GM21447 (cell line): ENCODE measurements around the gene PAF1.

Source experiments
- ATAC-seq: cut with Tn5 transposase; IDR thresholded peaks from one replicate; pipeline ENCODE4 v1.9.1; 2021; ENCODE audit not compliant: unreplicated experiment

PAF1 gene

DNA sequence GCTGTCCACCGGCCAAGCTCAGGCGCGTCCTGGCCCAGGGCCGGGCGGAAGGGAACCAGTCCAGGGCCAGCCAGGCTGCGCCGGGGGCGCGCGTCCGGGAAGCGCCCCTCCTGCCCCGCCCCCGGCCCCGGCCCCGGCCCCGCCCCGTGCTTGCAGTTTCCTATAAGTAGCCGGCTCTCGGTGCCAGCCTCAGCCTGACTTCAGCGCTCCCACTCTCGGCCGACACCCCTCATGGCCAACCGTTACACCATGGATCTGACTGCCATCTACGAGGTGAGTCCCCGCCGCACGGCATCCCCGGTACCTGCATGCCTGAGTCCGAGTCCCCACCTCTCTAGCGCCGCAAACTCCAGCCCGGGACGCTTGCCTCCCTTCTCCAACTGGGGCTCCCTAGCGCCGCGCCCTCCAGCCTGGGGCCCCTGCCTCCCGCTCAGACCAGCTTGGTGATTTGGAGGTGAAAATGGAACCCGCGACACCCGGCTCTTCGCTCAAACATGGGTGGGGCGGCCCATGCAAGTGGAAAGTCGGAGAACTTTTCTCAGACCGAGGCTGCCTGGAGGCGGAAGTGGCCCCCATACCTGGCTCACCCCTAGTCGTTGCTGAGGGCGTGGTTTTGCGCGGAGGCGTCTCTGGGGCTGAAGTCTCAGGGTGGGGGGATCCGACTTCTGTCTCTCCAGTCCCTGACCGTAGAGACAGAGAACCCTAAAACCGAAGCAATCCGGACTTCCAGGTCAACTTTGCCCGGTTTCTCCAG, 15.9 kb upstream of the PAF1 start, which contains the start of gene ZFP36:
ZFP36 (plus strand) TSS at position 192 of the 754 bp plus-strand sequence; CDS start at position 250, 58 bp downstream.
- ATAC-seq: no peak

DNA sequence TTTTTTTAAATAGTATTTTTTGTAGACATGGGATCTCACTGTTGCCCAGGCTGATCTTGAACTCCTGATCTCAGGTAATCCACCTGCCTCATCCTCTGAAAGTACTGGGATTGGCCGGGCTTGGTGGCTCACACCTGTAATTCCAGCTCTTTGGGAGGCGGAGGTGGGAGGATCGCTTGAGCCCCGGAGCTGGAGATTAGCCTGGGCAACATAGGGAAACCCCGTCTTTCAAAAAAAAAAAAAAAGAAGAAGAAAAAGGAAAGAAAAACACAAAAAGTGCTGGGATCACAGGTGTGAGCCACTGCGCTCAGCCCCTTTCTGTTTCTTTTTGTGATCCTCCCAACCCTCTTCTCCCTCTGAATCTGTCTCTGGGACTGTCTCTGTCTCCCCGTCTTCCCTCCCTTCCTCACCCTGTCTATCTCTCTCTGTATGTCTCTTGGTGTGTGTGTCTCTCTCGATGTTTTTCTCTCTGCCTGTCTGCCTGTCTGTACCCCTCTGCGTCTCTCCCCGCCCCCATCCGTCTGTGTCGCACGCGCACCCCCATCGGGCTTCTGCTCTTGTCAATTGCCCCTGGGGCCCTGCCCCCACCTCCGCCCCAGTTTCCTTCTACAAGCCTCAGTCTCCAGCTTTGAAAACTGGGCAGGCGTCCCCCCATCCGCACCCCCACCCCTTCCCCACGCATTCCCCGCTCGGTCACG, 15.2 kb upstream of the PAF1 start:
- no peak for ATAC-seq

DNA sequence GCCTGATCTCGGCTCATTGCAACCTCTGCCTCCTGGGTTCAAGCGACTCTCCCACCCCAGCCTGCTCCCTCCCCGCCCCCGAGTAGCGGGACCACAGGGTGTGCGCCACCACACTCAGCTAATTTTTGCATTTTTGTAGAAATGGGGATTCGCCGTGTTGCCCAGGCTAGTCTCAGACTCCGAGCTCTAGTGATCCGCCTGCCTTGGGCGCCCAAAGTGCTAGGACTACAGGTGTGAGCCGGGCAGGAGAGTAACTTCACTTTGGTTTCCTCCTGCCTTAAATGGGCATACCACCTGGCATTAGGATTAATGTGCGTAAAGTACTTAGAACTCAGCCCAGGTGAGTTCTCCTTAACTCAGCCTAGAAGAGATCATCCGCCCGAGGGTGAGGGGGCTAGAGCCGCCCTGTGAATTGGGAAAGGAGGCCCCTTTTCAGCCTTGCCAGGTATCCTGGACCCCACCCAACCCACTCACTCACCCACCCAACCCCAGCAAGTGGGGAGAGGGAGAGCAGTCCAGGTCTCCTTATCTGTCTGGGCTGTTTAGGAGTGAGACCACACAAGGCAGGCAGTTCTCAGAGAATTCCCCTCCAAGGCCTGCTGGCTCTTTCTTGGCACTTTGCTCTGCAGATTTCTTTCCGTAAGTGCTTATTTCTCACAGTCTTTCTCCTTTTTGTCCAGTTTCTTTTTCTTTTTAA, 14.5 kb upstream of the PAF1 start:
- no peak for ATAC-seq

DNA sequence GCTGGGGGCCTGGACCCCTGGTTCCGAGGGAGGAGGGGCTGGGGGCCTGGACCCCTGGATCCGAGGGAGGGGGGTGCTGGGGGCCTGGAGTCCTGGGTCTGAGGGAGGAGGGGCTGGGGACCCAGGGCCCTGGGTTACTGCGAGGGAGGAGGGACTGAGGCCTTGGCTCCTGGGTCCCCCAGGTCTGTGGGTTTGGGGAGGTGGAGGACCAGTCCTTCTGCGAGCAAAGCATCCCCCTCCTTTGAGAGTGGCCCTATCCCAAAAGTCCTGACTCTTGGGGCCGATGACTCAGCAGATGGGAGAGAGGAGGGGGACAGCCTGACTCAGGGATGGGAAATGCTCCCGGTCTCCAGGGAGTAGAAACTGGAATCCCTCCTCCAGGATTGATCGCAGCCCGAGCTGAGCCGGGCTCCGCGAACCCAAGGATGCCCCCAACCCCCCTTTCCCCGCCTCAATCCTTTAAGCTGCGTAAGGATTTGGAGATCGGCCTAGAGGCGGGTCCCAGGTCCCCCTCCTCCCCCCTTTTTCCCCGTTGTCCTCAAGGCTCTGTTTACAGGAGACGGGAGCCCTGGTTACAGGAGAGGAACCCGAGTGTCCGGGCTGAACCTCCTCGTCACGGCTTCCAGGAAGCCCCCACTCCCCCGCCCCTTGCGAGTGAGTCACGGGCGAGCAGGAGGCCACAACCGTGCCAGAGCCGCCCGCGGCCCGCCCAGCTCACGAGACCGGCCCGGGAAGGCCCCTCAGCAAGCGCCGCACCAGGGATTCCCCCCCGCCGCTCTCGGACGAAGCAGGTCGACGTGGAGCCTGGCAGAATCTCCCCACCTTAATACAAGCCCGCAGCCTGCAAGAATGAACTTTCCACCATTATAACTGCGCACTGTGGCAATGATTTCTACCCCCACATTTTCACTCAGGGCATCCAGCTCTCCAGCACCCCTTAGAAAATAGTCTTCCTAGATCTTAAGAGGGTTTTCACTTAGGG, 12.7 kb upstream of the PAF1 start:
- ATAC-seq: no peak

DNA sequence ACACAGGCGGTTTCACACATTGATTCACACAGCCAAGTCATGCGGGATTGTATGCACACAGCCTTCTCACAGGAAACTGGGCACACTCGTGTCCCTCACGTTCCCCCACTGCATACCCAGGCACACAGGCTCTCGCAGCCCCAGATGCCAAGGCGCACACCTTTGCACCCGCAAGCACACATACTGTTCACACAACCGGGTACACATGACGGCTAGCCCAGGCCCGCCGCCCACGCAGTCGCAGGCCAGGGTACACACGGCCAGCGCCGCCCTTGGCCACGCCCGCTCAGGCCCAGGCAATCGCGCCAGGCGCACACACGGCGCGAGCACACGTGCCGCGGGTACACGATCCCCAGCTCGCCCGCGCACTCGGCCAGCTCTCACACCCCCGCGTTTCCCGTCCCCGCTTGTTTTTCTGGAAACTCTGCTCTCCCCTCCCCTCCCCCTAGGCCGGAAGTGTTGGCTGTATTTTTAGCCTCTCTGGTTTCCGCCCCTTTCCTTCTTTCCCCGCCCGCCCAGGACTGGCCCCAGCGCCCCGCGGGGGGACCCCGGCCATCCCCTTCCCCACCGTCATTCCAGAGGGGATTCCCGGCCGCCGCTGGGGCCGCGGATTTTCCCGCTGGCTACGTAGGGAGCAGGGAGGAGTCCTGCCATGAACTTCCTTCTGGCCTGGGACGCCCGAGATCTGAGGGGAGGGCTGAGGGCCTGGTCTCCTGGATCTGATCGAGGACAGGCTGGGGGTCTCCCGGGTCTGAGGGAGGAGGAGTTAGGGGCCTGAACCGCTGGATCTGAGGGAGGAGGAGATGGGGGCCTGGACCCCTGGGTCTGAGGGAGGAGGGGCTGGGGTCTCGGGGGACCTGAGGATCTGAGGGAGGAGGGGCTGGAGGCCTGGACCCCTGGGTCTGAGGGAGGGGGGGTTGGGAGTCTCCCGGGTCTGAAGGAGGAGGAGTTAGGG, 11.7 kb upstream of the PAF1 start:
- no peak for ATAC-seq

DNA sequence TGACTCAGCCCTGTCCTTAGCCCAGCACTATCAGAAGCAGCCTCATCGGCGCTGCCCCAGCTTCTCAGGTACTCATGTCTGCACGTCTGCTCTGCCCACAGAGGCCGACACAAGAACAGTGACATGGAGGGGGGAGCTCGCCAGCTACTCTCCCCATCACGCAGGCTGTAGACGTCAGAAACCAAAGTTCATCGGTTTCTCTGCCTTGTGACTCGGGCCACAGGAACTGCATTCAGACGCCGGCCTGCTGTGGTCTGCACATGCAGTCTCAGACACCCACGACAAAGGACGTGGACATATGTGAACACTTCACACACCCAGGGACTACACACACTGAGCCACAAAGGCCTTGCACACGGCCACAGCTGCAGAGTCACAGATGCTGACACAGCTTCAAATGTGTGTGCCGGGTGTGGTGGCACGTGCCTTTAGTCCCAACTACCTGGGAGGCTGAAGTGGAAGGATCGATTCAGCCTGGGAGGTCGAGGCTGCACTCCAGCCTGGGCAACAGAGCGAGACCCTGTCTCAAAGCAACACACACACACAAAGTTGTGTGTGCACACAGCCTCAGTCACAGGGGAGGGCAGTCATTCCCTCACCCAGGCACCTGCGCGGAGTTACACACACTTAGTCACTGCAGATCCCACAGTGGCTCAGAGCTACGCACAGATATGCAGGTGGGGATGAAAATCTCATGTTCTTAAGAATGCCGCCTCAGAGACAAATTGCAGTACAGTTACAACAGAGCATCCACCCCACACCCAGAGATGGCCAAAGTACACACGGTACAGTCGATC, 10.8 kb upstream of the PAF1 start:
- no peak for ATAC-seq

DNA sequence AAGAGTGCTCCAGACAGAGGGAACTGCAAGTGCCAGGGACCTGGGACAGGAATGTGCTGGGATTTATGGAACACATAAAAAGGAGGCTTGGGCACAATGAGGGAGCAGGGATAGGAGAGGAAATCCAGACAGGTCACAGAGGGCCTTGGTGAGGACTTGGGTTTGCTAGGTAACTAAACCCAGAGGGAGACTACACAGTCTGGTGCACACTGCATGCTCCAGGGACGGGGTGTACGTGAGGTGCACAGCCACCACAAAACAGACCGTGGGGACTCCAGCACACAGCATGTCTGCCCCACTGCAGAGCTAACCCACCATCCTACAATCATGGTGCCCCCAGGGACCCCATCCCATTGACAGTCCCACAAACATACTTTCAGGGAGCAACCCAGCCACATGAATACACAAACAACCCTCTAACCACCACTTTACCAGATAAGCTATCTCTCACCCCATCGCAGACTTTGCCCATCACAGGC, 10.2 kb upstream of the PAF1 start:
- ATAC-seq: no peak

DNA sequence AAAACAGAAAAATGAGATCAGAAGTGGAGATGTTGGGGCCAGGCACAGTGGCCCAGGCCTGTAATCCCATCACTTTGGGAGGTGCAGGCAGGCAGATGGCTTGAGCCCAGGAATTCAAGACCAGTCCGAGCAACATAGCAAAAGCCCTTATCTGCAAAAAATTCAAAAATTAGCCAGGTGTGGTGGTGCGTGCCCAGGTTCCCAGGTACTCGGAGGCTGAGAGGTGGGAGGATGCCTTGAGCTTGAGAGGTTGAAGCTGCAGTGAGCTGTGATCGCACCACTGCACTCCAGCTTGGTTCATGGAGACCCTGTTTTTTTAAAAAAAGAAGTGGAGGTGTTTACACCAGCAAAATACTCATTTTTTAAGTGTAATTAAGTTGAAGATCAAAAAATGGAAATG, 9.2 kb upstream of the PAF1 start:
- ATAC-seq: no peak

DNA sequence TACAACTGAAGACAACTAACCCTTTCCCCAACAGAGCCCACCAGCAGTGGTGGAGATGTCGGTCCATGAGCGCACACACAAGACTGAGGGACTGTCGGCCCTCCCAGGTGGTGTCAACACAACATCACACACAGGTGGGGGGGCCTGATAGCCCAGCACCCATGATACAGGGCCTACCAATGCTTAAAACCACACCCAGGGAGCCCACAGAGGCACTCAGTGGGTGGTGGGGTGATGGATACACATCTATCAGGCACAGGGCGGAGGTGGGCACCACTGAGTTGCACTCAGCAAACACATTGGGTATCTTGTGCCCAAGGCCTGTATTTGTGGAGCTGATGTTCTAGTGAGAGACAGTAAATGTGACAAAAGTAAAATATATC, 8.8 kb upstream of the PAF1 start:
- no peak for ATAC-seq

DNA sequence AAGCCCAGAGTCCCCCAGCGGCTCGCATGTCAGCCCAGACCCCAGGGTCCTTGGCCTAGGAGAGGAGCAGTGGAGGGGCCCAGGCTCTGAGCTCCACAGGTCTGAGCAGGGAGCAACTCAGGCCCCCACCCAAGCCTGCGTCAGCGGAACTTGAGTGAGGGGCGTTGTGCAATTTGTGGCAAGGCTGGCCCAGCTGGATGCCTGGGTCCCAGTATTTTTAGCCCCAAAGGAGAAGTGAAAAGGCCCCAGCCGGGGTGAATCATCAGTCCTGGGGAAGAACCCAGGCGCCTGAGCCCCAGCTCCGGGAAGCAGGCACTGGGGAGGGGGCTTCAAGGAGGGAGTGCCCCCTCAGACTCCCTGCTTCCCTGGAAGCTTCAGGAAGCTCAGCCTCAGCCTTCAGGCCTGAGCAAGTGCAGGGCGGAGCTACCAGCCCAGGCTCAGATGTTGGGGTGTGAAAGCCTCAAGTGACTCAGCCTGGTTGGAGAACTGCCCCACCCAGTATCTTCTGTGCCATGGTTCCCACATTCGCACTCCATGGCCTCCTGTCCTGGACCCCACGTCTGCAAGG, 7.5 kb upstream of the PAF1 start:
- no peak for ATAC-seq

DNA sequence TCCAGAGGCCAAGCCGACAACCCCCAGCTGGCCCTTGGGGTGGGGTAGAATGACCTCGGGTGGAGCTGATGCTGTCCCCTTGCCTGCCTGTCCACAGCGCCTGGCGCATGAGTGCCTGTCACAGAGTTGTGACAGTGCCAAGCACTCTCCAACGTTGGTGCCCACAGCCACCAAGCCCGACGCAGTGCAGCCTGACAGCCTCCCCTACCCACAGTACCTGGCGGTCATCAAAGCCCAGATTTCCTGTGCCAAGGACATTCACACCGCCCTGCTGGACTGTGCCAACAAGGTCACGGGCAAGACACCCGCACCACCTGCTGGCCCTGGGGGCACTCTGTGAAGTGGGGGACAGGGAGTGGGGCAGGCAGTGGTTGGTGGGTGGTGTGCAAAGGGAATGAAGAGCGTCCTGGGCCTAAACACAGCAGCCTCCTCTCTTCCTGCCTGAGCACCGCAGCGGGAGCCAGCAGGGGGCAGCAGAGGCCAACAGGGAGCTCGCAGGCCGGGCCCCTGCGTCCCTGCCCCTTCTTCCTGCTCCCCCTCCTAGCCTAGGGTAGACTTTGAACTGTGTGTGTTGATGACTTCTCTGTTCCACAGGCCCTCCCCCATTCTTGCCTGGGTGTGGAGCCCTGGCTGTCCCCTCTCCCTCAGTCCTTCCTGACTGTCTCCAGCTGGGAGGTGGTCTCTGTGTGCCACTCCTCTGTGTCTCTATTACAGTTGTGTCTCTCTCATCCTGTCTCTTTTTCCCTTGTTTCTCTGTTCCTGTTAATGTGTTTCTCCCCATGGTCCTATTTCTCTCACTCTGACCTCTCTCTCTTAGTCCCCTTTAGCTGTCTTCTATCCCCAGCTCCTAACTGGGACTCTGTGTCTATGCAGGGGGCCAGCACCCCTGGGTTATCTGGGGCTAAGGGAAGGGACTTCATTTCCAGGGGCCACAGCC, 6.7 kb upstream of the PAF1 start:
- no peak for ATAC-seq

DNA sequence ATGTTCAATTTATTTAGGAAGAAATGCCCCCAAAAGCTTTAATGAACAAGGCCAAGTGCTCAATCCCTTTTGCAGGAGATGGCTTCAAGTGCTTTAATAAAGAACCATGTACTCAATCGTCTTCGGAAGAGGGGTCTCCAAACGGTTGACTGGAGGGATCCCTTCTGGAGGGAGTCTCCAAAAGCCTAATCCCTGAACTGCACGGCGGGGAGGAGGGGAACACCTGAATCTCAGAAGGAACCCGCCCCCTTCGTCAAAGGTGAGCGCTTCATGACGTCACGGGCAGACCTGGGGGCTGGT, 505 bp downstream of the PAF1 start:
- peak; percentile 19 for ATAC-seq

DNA sequence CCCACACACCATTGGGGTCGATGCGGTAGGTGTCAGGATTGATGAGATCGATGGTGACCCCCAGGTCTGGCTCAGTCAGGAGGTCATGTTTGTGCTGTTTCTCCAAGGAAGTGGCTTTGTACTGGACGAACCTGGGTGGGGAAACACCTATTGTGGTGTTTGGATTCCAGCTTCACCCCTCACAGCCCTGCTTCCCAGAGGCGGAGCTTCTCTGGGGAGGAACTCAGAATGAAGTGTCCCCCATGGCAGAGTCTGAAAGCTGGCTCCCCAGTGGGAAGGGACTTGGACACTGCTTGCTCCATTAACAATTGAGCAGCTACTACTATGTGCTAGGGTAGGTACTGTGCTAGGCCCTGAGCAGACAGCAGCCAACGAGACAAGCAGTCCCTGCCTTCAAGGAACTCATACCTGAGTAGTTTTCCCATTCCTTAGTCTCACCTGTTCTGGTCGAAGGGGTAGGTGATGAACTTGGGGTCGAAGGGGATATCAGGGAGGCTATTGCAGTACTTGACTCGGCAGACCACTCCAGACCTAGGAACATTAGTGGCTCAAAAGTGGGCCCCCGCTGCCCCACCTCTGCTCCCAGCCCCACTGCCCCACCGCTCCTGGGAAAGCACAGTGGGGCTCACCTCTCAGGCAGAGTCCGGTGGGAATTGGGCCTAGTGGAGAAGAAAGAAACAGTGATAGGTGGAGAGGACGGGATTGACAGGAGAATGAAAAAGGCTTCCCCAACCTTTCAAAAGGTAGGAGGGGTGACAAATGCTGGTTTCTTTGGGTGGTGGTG, 1.1 kb downstream of the PAF1 start:
- no peak for ATAC-seq

DNA sequence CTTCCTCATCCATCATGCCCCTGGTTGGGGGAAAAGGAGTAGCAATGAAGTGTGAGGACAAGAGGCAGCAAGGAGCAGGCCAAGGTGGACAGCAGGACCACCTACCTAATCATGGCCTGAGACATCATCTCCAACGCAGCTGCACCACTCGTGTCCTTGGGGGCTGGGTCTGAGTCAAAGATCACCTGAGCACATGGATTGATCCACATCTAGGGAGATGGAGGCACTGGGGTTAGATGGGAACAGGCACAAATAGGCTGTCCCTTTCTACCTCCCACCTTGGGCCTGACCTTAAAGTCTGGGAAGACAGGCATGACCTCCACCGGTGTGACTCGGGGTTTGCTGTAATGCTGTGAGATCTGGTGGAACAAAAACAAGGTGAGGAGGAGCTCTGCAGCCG, 2.2 kb downstream of the PAF1 start:
- ATAC-seq: no peak

DNA sequence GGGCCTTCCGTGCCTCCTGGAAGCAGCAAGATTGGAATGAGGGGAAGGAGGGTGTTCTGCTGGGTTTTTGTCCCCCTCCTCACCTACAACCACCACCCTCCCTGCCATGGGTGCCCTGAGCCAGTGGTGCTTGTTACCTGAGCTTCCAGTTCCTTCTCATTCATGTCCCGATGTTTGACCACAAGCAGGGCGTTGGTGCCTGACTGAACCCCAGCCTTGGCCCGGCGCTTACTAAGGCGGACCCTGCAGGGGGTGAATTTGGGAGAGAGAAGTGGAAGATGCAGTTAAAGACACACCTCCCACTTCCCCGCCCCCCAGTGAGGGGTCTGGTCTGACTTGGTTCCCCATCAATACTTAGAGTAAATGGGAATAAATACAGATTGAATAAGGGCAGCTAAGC, 4.3 kb downstream of the PAF1 start:
- no peak for ATAC-seq

DNA sequence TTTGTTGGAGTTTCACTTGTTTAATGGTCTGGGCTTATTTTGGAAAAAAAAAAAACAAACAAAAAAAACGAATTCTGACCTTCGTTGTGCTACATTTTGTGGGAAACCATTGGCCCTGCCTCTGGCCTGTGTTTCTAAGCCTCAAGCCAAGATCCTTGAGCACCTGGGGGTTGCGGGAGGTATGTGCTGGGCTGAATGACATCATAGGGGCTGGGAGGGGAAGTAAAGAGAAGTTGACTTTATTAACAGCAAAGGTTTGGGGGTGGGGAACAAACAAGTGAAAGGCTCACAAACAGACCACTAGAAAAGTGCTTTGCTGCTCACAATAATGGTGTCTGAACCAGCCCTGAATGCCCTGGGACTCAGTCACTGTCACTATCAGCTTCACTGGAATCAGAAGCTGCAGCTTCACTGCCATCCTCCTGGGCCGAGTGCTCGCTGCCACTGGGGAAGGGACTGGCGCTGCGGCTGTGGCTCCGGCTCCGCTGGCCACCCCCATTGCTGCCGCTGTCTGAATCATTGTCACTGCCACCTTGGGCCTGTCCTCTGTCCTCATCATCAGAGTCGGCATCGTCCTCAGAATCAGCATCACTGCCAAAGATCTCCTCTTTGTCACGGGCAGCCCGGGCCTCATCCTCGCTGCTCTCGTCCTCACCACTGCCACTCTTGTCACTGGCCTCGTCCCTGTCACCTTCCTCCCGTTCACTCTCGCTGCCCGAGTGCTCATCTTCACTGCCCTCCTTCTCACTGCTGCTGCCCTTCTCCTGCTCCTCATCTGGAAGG, 5.1 kb downstream of the PAF1 start:
- no peak for ATAC-seq
